HEK293 (cell line): ENCODE measurements around the gene SEMA3A.

Experiments
- CTCF ChIA-PET: fragments of 350-600 bp; formaldehyde crosslinking; extraction: SDS; loops from one replicate; lab custom pipeline; 2021; ENCODE audit warnings: antibody characterized with exemption; lab: Yijun Ruan, JAX
- POLR2A ChIA-PET: fragments of 300-600 bp; formaldehyde crosslinking; extraction: SDS; loops from one replicate; lab custom pipeline; 2020; ENCODE audit warnings: antibody characterized with exemption, inconsistent platforms; lab: Yijun Ruan, JAX
- H3K27ac ChIP-seq: fragments of 200-500 bp; sonication (Bioruptor generic); 2 replicates; pipeline ENCODE4 v1.5.1; 2014; ENCODE audit warnings: low read depth, low read length, control low read depth, inconsistent platforms; ENCODE audit errors: extremely low read depth
- H3K36me3 ChIP-seq, 2 experiments: fragments of 200-500 bp in 1 of 2; sonication (Bioruptor generic) in 1 of 2; 1 replicate in 1 of 2; 2 replicates in 1 of 2; pipeline ENCODE4 v1.5.1; 2014 to 2017; ENCODE audit warnings: inconsistent platforms in 2 of 2, low read length in 2 of 2; ENCODE audit not compliant: control insufficient read depth in 2 of 2, insufficient read depth in 1 of 2
- H3K4me1 ChIP-seq: fragments of 200-500 bp; sonication (Bioruptor generic); 2 replicates; pipeline ENCODE4 v1.5.1; 2014; ENCODE audit warnings: mild to moderate bottlenecking, low read length, inconsistent platforms; ENCODE audit not compliant: control insufficient read depth, insufficient read depth
- H3K4me3 ChIP-seq: 2 replicates; pipeline ENCODE4 v1.5.1; 2011; ENCODE audit warnings: low read depth, mild to moderate bottlenecking, control low read depth, low read length, moderate library complexity
- H3K9me3 ChIP-seq: fragments of 200-500 bp; sonication (Bioruptor generic); 2 replicates; pipeline ENCODE4 v1.5.1; 2014; ENCODE audit warnings: low read depth, low read length, inconsistent platforms; ENCODE audit not compliant: control insufficient read depth, insufficient read depth
- GFI1B ChIP-seq: fragments of 450-650 bp; formaldehyde crosslinking; IDR thresholded peaks from 2 replicates; pipeline ENCODE4 v1.5.1; 2016; ENCODE audit warnings: missing biosample characterization, missing genetic modification characterization
- HOXC10 ChIP-seq: sonication (generic); formaldehyde crosslinking; IDR thresholded peaks from 2 replicates; pipeline ENCODE4 v1.8.1; 2023; ENCODE audit warnings: mild to moderate bottlenecking, missing genetic modification reagents
- KLF16 ChIP-seq: fragments of 450-650 bp; formaldehyde crosslinking; IDR thresholded peaks from 2 replicates; pipeline ENCODE4 v1.5.1; 2017; ENCODE audit warnings: missing biosample characterization, missing genetic modification characterization
- MZF1 ChIP-seq: fragments of 450-650 bp; formaldehyde crosslinking; IDR thresholded peaks from 2 replicates; pipeline ENCODE4 v1.5.1; 2017; ENCODE audit warnings: missing biosample characterization, missing genetic modification characterization, borderline replicate concordance
- OVOL3 ChIP-seq: fragments of 450-650 bp; formaldehyde crosslinking; IDR thresholded peaks from 2 replicates; pipeline ENCODE4 v1.5.1; 2016; ENCODE audit warnings: missing biosample characterization, missing genetic modification characterization
- PBX3 ChIP-seq: sonication (generic); formaldehyde crosslinking; IDR thresholded peaks from 2 replicates; pipeline ENCODE4 v1.8.1; 2022; ENCODE audit warnings: mild to moderate bottlenecking, moderate library complexity, missing genetic modification reagents
- PRDM10 ChIP-seq: fragments of 450-650 bp; formaldehyde crosslinking; IDR thresholded peaks from 2 replicates; pipeline ENCODE4 v1.5.1; 2016; ENCODE audit warnings: missing biosample characterization, missing genetic modification characterization
- SP7 ChIP-seq: fragments of 450-650 bp; formaldehyde crosslinking; IDR thresholded peaks from 2 replicates; pipeline ENCODE4 v1.5.1; 2016; ENCODE audit warnings: missing biosample characterization, missing genetic modification characterization
- TCF7L2 ChIP-seq: IDR thresholded peaks from 2 replicates; pipeline ENCODE4 v1.6.1; 2011; ENCODE audit warnings: low read depth, mild to moderate bottlenecking, inconsistent platforms, low read length, moderate library complexity, borderline replicate concordance
- WT1 ChIP-seq: fragments of 450-650 bp; formaldehyde crosslinking; IDR thresholded peaks from 2 replicates; pipeline ENCODE4 v1.5.1; 2016; ENCODE audit warnings: missing biosample characterization, missing genetic modification characterization
- YY1 ChIP-seq: fragments of 450-650 bp; formaldehyde crosslinking; IDR thresholded peaks from 2 replicates; pipeline ENCODE4 v1.5.1; 2018; ENCODE audit warnings: missing biosample characterization, missing genetic modification characterization
- ZNF174 ChIP-seq: fragments of 450-650 bp; formaldehyde crosslinking; IDR thresholded peaks from 2 replicates; pipeline ENCODE4 v1.5.0; 2017; ENCODE audit warnings: missing biosample characterization, mild to moderate bottlenecking, missing genetic modification characterization
- ZNF423 ChIP-seq: fragments of 450-650 bp; formaldehyde crosslinking; IDR thresholded peaks from 2 replicates; pipeline ENCODE4 v1.5.1; 2016; ENCODE audit warnings: missing biosample characterization, missing genetic modification characterization
- ZNF558 ChIP-seq: fragments of 450-650 bp; formaldehyde crosslinking; IDR thresholded peaks from 2 replicates; pipeline ENCODE4 v1.5.1; 2016; ENCODE audit warnings: missing biosample characterization, missing genetic modification characterization
- ZNF560 ChIP-seq: fragments of 450-650 bp; formaldehyde crosslinking; IDR thresholded peaks from 2 replicates; pipeline ENCODE4 v1.5.1; 2017; ENCODE audit warnings: missing biosample characterization, missing genetic modification characterization, borderline replicate concordance
- ZNF626 ChIP-seq: fragments of 450-650 bp; sonication (Bioruptor Pico); formaldehyde crosslinking; IDR thresholded peaks from 2 replicates; pipeline ENCODE4 v1.5.1; 2018; ENCODE audit warnings: missing biosample characterization, missing genetic modification characterization, inconsistent platforms
- ZNF645 ChIP-seq: fragments of 450-650 bp; formaldehyde crosslinking; IDR thresholded peaks from 2 replicates; pipeline ENCODE4; 2016; ENCODE audit warnings: missing biosample characterization, missing genetic modification characterization
- ZNF654 ChIP-seq: fragments of 450-650 bp; formaldehyde crosslinking; IDR thresholded peaks from 2 replicates; pipeline ENCODE4 v1.5.1; 2016; ENCODE audit warnings: low read depth, missing biosample characterization, missing genetic modification characterization
- ZNF843 ChIP-seq: fragments of 450-650 bp; formaldehyde crosslinking; IDR thresholded peaks from 2 replicates; pipeline ENCODE4 v1.5.1; 2016; ENCODE audit warnings: missing biosample characterization, missing genetic modification characterization
- ZSCAN5A ChIP-seq: fragments of 450-650 bp; formaldehyde crosslinking; IDR thresholded peaks from 2 replicates; pipeline ENCODE4 v1.5.1; 2016; ENCODE audit warnings: missing biosample characterization, missing genetic modification characterization

The SEMA3A gene

GRCh38 chr7:84060000-84060399 is 134.6 kb downstream of the SEMA3A start (continued):
- no peak for TF ChIP-seq PBX3 (CRISPR knock-in tag)
- no peak for TF ChIP-seq SP7 (tag by site-specific recombination)
- no peak for TF ChIP-seq ZNF654
- TF ChIP-seq ZNF558: no peak
- no peak for TF ChIP-seq ZNF645 (tag by site-specific recombination)
- no peak for TF ChIP-seq KLF16 (tag by site-specific recombination)

- CTCF ChIA-PET: interaction anchor here (0.8 to 1.6 kb wide), 3 partner anchors 12 to 131 kb away, joined by 3 to 4 read pairs (median 4); no protein-coding TSS in a partner anchor
- no peak overlapping the region for H3K4me3 ChIP-seq
- no peaks in the 10 kb centered on the region for H3K9me3 ChIP-seq
- TF ChIP-seq PRDM10 (tag by site-specific recombination) (no peak), WT1 (tag by site-specific recombination) (no peak), OVOL3 (tag by site-specific recombination) (no peak), ZNF423 (no peak), TCF7L2 (no peak), ZNF560 (tag by site-specific recombination) (no peak), ZSCAN5A (tag by site-specific recombination) (no peak), HOXC10 (CRISPR knock-in tag) (no peak), ZNF174 (tag by site-specific recombination) (no peak), ZNF843 (no peak), GFI1B (tag by site-specific recombination) (no peak), YY1 (tag by site-specific recombination) (no peak), MZF1 (no peak), ZNF626 (tag by site-specific recombination) (no peak)
- H3K27ac ChIP-seq: no peak overlapping the region
- no peaks in the 10 kb centered on the region for H3K36me3 ChIP-seq
- POLR2A ChIA-PET: no interaction called here
- peaks cover 6% of the 10 kb centered on the region; the same call in 1 of the 2 replicates for H3K4me1 ChIP-seq
Measured at GRCh38 chr7:84058311-84059076, 136.1 kb downstream of the SEMA3A start.
